Tibial nerve (tissue), 4 donors: ENCODE results near the gene GDF10.

ENCODE experiments used
- CTCF ChIP-seq, 5 experiments: fragments of 200-600 bp in 3 of 5; fragments of 450-650 bp in 2 of 5; sonication (generic) in 3 of 5; IDR thresholded peaks; one replicate each; pipeline ENCODE4 v1.5.1; 2016 to 2019; ENCODE audit warnings: antibody characterized with exemption in 5 of 5, mild to moderate bottlenecking in 3 of 5, moderate library complexity in 2 of 5
- EP300 ChIP-seq, 2 donors: sonication (generic); formaldehyde crosslinking; IDR thresholded peaks; one replicate each; pipeline ENCODE4 v1.6.1; 2017; ENCODE audit warnings: antibody characterized with exemption in 2 of 2, mild to moderate bottlenecking in 1 of 2
- POLR2A ChIP-seq, 2 donors: fragments of 450-650 bp; IDR thresholded peaks; one replicate each; pipeline ENCODE4 v1.6.1; 2017; ENCODE audit warnings: antibody characterized with exemption in 2 of 2, mild to moderate bottlenecking in 2 of 2, moderate library complexity in 2 of 2

DNA sequence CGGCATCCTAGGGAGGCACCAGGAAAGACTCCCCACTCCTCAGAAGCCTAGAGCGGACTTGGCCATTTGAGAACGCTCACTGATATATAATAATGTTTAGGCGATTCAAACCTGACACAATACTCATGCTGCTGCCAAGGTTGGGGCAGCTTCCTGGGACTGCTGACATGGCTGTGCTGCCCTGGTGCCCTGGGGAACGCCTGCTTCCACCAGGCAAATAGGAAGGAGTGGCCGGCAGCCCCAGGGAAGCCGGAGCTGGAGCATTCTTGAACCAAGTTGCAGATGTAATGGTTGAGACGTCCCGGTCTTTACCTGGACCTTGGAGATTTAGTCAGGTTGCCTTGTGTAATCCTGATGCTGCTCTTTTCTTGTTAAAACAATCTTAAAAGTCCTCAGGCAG is 8.8 kb downstream of the GDF10 start:
- TF ChIP-seq CTCF (IDR thresholded peaks at IDR 0.05) (no peak), POLR2A (IDR thresholded peaks at IDR 0.05) (no peak), EP300 (IDR thresholded peaks at IDR 0.05) (no peak)
